SU-DHL-6 (cell line): ENCODE measurements around the gene SLC9A9.

Experiments
- CTCF ChIP-seq: fragments of 200-600 bp; sonication (generic); IDR thresholded peaks from one replicate; pipeline ENCODE4 v1.5.1; 2017; ENCODE audit warnings: antibody characterized with exemption, mild to moderate bottlenecking, low read length, moderate library complexity; ENCODE audit not compliant: insufficient read depth, poor library complexity, severe bottlenecking
- EZH2phosphoT487 ChIP-seq: fragments of 200-600 bp; sonication (generic), shearing (Covaris generic); conservative IDR thresholded peaks from 2 replicates; pipeline ENCODE4 v1.6.1; 2018; ENCODE audit warnings: mild to moderate bottlenecking, antibody characterized with exemption, low read length, moderate library complexity, mixed read lengths

- no peak for TF ChIP-seq CTCF
- TF ChIP-seq EZH2phosphoT487, result no peak
These were observed 135.7 kb downstream of the SLC9A9 start for GRCh38 chr3:143712522-143712921.
